DMS53 treated with DMSO at 0.1 percent for 48 hours (cell line): ENCODE data around the gene MTF1.
A peak's percentile ranks its signal among the peaks of the same experiment; 100 is the strongest.
"Not testable (repeated sequence)": the region's sequence is repeated elsewhere in the genome, so short reads cannot be mapped to it uniquely, and the experiment has no call there.

Experiments used
- DNase-seq: peaks from one replicate; lab custom pipeline; 2025; ENCODE audit not compliant: unreplicated experiment; lab: John Stamatoyannopoulos, UW

The MTF1 gene

DNA sequence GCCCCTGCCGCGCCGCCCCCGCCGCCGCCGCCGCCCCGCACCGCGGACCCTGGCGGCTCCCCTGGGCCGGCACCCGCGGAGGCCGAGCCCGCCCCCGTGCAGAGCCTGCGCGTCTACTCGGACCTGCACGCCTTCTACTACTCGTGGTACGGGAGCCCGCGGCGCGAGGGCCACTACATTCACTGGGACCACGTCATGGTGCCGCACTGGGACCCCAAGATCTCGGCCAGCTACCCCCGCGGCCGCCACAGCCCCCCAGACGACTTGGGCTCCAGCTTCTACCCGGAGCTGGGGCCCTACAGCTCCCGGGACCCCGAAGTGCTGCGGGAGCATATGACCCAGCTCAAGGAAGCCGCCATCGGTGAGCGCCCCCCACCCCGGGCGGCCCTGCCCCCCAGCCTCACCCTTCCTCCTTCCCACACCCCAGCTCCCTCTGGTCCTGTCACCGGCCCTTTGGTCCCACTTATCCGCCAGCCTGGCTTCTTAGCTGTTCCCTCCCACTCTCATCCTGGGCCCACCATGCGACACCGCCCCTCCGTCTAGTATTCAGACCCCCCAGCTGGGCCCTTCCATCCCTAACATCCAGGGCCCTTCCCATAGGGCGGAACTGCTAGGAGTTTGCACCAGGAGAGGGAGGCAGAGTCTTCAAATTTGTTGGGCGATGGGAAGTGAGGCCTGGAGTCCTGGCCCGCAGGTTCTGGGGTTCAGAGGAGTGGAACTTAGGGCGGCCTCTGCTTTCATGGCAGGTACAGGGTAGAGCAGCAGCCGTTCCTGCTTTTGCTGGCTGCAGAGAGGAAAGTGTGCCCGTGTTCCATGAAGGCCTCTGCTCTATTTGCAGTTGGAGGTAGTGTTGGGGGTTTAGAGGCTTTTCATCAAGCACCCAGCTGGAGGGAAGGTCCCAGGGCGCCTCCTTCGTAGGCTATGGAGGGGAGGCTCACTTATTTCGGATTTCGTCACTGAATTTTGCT lies 64.7 kb downstream of the MTF1 start:
- DNase-seq, result no peak

DNA sequence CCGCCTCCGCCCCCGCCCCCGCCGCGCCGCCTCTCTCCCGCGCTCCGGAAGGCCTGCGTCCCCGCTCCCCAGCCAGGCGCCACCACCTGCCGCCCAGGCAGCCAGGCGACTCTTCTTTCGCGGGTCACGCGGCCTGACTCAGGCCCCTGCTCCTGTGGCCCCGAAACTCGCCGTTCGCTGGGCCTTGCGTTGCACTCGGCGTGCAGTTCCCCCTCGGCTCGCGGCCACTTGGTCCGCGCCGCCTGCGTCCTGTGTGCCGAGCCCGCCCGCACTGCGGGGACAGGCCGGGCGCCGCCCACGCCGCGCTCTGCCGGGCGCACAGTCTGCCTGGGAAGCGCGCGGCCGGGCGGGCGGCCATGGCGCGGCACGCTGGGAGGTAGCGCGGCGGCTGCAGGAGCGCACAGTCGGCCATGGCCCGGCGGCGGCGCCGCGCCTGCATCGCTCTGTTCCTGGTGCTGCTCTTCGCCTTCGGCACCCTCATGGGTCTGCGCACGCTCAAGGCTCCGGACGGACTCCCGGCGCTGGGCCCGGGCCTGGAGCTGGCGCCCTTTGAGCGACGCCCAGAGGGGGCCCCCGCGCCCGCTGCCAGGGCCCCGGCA lies 65.5 kb downstream of the MTF1 start, which contains the start of gene MANEAL:
Gene MANEAL (plus strand): TSS at position 75 of the 599 bp plus-strand sequence. CDS start 336 bp downstream, at position 411.
- peak; percentile 43 for DNase-seq

DNA sequence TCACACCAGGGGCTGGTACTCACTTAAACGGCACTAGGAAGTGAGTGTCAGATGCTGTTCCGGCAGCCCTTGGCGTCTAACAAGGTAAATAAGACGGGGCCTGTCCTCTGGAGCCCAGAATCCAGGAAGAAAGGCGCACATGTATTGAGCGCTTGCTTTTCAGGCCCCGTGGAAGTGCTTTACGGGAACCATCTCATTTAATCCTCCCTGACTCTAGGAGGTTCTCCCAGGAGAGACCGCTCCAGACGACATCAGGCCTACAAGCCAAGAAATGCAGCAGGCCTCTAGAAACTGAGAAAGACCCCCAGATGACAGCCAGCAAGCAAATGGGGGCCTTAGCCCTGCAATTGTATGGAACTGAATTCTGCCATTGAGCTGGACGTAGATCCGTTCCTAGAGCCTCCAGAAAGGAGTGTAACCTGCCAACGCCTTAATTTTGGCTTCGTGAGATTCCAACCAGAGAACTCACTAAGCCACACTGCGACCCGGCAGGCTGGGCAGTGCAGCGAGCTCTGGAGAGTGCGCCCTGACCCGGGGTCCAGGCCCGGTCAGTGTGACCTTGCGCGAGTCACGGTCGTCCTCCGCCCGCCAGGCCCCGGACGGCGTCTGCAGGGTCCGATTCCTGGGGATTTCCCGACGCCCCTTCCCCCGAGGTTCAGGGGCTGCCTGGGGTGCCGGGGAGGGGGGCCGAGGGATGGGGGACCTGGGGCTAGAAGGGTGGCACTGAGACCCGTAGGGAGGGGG lies 66.3 kb downstream of the MTF1 start:
- no peak for DNase-seq

DNA sequence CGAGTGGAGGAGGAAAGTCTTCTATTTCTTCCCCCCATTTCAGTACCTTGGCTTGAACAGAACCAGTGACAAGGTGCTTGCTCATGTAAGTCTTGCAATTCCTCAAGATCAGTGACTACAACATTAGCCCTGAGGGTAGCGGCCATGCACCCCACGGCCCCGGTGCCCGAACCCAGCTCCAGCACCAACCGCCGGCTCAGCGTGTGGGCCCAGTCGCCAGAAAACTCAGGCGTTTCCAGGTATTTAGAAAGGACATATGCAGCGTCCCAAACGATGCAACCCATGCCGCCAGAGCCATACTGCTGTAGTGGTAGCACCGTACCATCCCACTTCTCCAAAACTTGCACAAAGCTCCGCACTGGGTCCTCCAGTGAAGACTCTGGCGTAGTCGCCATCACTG lies 76.9 kb downstream of the MTF1 start:
- no peak for DNase-seq

DNA sequence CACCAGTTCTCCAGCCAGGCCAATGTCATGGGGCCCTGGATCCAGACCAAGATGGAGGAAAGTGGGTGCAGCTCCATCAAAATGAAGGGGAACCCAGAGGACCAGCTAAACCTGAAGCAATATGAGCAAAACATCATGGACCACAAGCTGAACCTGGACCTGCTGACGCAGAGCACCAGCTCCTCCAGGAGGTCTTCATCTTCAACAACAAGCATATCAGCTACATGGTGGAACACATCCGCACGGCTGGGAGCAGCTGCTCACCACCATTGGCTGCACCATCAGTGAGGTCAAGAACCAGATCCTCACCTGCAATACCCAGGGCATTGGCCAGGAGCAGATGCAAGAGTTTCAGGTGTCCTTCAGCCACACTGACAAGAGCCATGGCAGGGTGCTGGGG lies 80.7 kb downstream of the MTF1 start:
- no peak for DNase-seq

DNA sequence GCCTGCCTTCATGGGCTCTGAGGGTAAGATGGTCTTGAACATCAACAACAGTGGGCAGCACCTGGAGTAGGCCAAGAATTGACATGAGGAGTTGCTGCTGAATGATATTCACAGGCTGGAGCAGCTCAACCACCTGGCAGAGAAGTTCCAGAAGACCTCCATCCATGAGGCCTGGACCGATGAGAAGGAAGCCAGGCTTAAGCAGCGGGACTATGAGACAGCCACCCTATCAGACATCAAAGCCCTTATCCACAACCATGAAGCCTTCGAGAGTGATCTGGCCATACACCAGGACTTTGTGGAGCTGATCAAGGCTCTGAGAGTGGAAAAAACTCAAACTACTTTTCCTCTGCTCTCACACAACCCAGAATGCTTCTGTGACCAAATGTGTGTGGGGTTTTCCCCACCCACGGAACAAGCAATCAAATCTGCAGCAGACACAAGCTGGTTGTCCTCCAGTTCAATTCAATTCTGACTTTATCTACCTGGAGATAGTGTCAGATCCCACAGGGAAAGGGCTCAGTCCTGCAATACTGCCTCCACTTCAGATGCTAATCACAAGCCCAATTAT lies 82.4 kb downstream of the MTF1 start:
- no peak for DNase-seq

DNA sequence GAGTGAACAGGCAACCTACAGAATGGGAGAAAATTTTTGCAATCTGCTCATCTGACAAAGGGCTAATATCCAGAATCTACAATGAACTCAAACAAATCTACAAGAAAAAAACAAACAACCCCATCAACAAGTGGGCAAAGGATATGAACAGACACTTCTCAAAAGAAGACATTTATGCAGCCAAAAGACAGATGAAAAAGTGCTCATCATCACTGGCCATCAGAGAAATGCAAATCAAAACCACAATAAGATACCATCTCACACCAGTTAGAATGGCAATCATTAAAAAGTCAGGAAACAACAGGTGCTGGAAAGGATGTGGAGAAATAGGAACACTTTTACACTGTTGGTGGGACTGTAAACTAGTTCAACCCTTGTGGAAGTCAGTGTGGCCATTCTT lies 88.0 kb downstream of the MTF1 start:
- not testable (repeated sequence) for DNase-seq

DNA sequence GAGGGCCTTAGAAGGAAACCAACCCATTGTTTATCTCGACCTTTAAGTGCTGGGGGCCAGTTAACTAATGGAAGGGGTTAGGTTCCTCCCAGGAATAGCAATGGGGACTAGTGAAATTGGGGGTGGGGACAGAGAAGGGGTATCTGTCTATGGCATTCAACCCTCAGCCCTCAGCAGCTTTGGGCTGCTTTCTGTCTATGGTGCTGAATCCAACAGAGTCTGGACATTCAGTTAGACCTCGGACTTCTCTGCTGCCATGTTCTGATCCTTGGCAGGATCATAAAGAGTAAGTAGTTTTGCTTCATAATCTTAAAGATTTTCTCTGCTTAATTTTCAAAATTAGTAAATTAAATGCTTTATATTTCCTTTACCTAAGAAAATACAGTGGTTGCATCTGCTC lies 91.9 kb downstream of the MTF1 start:
- no peak for DNase-seq

DNA sequence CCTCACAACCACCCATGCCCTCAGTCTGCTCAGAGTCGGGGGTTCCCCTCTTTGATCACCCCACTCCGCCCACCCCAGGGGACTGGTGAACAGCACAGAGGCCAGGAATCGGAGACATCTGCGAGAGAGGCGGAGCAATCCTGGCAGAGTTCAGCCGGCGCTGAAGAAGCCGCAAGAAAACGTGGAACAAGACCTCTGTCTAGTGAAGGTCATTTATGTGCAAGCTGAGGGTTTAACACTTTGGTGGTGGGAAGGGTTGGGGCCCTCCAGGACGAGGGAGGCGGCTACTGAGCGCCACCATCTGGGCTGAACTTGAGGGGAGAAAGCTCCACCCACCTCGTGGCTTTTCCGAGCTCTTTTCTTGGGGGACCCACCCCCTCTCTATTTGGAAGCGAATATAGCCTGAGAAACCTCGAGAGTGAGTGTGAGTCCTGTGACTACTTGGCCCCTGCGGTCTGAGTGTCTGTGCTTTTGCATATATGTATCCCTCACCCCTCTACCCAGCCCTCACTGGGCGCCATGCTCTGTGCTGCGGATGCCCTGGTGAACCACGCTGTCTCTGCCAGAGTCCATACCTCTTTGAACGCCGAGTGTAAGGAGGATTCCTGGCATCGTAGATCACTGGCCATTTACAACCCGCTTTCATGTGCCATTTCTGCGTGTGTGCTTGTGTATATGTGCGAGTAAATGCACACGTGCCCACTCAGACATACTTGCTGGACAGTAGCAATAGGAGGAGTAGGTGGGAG lies 93.3 kb downstream of the MTF1 start:
- peak; percentile 10 for DNase-seq

DNA sequence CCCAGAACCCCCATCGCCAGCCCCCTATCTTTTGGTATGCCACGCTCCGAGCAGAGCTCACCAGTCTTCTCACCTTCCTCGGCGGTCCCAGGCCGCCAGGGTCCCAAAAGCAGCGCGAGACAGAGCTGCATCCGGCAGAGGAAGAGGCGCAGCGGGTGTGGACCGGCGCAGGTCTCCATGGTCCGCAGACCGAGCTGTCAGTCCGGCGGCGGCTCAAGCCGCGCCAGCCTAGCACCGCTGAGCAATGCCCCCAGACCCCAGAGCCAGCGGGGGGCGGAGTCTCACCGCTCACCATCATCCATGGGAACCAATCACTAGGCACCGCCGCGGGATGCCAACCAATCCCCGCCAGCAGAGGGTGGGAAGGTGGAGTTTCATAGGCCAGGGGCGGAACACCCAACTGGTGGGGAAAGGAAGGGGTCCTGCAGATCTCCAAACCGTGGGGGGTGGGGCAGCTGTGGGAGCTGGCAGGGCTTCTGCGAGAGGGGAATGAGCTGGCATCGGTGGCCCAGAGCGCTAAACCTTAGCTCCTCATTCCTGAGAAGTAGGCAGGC lies 94.4 kb downstream of the MTF1 start, which contains the start of gene EPHA10:
Gene EPHA10 (minus strand): TSS at position 233 of the 554 bp plus-strand sequence. CDS start 54 bp downstream, at position 179.
- peak; percentile 24 for DNase-seq

DNA sequence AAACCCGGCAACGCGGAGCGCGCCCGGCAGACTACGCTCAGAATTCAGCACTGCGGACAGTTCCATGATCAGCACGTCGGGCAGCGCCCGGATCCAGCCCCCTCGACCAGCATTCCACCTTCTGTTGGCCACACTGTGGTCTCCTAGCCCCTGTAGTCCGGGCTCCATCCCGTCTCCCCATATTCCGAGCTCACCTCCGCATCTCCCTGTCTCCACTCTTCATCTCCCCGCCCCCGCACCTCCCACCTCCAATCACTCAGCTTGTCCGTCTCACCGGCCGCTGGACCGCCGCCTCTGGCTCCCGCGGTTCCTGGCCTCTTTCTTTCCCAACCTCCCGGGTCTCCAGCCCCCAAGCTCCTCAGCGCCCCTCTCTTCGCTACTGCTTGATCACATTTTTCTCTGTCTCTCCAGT lies 95.0 kb downstream of the MTF1 start:
- DNase-seq, result peak; percentile 3

DNA sequence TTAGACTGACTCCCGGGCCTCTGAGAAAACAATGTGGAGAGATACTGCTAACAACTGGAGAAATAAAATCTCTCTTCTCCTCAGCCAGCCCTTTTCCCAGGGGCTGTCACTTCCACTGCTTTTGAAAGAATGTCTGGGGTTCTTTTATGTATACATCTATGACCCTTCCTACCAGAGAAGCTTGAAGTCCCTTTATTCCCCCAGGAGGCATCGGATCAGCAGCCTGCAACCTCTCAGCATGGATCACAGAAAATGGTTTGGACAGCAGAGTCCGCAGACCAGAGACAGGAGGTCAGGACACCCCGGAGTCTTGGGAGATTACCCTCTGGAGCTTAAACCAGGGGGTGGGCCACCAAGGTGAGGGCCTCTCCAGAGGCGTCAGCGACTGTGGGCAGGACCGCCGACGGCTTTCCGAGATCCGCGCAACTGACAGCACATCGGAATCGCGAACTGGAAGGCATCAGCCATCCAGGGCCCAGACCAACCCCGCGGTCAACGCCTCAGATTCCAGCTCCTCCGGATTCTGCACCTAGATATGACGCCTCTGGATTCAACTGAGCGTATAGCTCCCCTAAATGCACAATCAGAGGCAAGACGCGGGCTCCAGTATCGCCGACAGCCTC lies 95.5 kb downstream of the MTF1 start:
- no peak for DNase-seq

DNA sequence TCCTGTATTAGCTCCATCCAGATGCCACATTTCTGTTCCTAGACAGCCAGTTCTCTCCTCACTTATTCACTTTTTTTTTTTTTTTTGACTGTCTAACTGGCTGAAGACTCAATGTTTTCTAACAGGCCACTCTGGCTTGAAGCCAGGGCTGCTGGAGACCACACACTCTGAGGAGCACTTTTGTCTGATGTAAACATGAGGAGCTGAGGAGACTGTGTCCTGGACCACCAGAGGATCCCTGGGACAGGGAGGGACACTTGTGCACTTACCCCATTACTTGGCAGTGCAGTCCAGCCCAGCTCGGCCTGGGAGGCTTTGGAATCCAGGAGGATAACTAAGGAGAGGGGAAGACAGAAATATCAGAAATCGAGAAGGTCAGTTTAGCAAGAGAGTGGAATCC lies 96.9 kb downstream of the MTF1 start:
- DNase-seq, result no peak

DNA sequence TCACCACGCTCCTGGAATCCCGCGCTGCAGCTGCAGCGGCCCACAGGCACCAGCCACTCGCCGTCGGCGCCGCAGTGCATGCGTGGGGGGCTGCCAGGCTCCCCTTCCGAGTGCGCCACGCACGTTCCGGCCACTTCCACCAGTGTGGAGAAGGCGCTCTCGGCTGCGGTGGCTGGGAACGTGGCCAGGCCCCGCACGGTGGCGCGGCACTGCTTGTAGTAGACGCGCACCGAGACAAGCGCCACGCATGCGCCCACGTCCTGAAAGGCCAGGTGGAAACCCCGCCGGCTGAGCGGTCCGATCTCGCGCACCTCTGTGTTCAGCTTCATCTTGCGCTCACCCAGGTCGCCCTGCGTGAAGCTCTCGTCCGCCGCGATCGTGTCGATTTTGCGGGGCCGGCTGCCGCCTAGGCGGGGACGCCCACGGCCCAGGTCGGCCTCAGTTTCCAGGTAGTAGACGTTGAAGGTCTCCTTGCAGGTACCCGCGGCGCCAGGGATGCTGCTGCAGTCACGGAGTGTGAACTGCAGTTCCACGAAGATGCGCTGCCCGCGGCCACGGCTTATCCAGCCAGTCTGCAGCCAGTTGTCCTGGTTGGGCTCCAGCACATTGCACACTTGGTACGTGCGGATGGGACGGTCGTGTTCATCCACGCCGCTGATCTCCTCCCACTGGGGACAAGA lies 97.8 kb downstream of the MTF1 start:
- DNase-seq, result peak; percentile 5
